Measurements from ENCODE around the gene TBL2.

- TF ChIP-seq CTCF (IDR thresholded peaks at IDR 0.05), result no peak
- no peak for TF ChIP-seq POLR2A (IDR thresholded peaks at IDR 0.05; ENCODE audit: low read depth)
Measured at GRCh38 chr7:73582664-73583202, 4.4 kb upstream of the TBL2 start.
